HG02588 (cell line): ENCODE measurements around the gene PKNOX2.

Experiments
- ATAC-seq: cut with Tn5 transposase; IDR thresholded peaks from one replicate; pipeline ENCODE4 v1.9.1; 2021; ENCODE audit warnings: mild to moderate bottlenecking, moderate library complexity; ENCODE audit not compliant: unreplicated experiment

The PKNOX2 gene

GRCh38 chr11:125399945-125400344, 235.4 kb downstream of the PKNOX2 start:
- ATAC-seq = no peak

GRCh38 chr11:125401235-125401634, 236.7 kb downstream of the PKNOX2 start:
- no peak for ATAC-seq

GRCh38 chr11:125401746-125402145, 237.2 kb downstream of the PKNOX2 start:
- ATAC-seq = no peak

DNA sequence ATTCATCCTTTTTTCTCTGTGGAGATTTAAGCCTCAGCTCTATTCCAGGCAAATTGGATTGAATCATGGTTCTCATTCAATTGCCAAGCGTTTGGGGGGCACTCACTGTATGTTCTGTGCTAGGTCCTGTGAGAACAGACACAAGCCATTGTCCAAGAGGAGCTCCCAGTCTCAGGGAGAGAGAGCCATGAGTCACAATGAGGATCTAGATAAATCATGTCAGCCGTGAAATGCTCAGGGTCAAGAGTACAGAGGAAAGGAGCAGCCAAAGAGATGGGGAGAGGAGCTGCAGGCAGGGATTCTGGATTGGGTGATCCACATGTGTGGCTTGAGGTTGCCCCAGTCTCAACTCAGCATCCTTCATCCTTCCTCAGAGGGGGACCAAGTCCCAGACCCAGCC, 237.9 kb downstream of the PKNOX2 start:
- ATAC-seq = no peak

DNA sequence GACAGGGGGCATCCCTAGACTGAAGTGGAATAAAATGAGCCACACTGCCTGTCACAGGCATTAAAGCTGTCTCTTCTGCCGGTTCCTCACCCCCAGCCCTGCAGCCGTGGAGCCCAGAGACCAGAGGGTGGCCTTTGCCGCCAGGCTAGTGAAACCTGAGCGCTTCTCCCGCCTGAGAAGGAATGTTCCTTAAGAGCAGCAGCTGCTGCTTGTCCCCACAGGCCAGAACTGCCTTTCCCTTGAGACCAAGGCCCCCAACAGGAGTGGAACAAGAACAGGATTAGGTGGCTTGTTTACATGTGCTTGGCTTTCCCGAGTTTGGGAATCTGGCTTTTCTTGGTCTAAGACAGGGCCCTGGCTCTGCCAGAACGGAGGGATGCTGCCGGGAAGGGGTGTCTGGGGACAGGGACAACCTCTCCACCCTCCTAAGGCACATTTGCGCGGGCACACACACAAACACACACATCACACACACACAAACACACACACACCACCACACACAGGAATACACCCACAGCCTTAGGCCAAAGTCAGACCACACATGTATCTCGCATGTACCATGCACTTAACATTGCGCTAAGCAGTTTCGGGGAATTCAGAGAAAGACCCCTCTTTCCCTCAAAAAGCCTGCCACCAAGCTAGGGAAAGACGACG, 239.7 kb downstream of the PKNOX2 start:
- no peak for ATAC-seq

- peak; percentile 67 for ATAC-seq
These were observed 240.6 kb downstream of the PKNOX2 start for GRCh38 chr11:125404811-125405790.

GRCh38 chr11:125407046-125407445, 242.5 kb downstream of the PKNOX2 start:
- ATAC-seq = no peak

DNA sequence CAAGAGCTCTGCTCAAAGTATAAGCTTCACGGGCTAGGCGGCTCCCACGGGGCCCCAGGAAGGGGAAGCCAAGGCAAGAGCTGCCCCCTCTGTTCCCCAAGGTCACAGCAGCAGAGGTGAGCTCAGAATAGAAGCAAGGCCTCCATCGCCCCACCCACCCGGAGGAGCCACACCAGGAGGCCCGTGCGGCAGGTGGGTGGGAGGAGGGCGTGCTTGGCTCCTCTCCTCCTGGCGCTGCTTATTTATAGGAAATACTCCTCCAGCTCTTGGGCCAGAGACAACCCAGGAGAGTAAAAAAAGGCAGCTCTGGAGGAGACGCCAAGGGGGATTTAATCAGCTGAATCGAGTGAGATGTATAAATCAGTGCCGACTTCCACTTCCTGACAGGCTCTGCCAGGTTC, 243.8 kb downstream of the PKNOX2 start:
- no peak for ATAC-seq

DNA sequence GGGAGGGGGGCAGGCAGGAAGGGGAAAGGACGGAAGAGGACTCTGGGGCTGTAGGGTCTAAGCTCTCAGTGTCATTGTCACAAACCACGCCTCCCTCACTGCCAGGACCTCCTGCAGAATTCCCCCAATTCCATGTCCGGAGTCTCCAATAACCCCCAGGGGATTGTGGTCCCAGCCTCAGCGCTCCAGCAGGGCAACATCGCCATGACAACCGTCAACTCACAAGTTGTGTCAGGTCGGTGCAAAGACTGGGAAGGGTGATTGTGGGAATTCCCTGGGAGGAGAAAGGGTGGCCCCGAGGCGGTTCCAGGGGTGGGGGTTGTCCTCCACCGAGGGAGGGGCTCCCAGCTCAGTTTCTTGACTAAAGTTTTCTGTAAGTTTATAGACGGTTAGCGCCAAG, 245.5 kb downstream of the PKNOX2 start:
- no peak for ATAC-seq

- no peak for ATAC-seq
These were observed 247.6 kb downstream of the PKNOX2 start for GRCh38 chr11:125412177-125412496.

DNA sequence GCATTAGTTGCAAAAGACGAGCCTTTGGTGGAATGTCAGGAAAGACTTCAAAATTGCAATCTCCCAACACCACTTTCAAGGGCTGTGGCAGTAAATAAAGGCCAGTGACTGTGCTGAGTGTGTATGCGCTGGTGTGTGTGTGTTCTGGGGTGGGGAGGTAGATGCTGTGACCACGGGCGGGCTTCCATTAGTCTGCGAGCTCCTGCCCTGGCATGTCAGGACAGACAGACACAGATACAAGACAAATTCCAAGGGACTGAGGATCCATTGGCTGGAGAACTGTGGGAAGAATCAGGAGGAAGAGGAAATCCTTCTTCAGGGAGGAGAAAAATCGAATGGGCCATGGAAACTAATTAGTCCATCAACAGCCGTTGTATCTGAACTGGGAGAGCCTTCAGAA, 248.0 kb downstream of the PKNOX2 start:
- ATAC-seq = no peak

GRCh38 chr11:125413226-125413625, 248.7 kb downstream of the PKNOX2 start:
- no peak for ATAC-seq

- no peak for ATAC-seq
These were observed 249.6 kb downstream of the PKNOX2 start for GRCh38 chr11:125414121-125414520.

GRCh38 chr11:125416981-125417935, 252.7 kb downstream of the PKNOX2 start:
- ATAC-seq = no peak

- ATAC-seq = no peak
These were observed 253.8 kb downstream of the PKNOX2 start for GRCh38 chr11:125418396-125418795.

- ATAC-seq = no peak
These were observed 258.1 kb downstream of the PKNOX2 start for GRCh38 chr11:125422681-125423080.

DNA sequence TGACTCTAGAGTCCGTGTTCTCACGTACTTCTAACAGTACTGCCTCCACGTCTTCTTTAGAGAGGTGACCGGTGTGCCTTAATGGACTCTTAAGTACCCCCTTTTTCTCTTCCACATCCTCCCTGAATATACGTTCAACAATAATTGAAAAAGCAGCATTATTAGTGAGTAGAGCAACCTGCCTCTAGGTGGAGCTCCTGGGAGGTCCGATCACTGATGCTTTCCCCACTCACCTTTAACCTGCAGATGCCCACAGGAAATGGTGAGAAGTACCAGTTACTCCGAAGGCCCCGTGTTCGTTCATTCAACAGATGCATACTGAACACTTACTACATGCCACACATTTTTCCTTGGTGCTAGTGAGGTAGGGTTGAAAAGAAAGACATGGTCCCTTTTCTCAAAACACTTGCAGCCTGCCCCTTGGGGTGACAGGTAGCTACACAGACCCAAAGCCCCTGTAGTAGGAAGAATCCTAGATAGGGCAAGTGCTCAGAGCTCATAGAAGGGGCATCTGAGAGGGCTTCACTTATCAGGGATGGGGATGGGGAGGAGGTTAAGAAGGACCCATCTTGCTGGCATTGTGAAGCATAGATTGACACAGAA, 258.8 kb downstream of the PKNOX2 start:
- no peak for ATAC-seq

GRCh38 chr11:125425601-125426000, 261.1 kb downstream of the PKNOX2 start:
- no peak for ATAC-seq

- ATAC-seq = no peak
These were observed 262.4 kb downstream of the PKNOX2 start for GRCh38 chr11:125426818-125427528.
